A549 (cell line): ENCODE results near the gene ABCC2. TPM values are rescaled to one million over a fixed set of nuclear protein-coding genes. Genes with fewer than 3 reads are reported as not detected.

Experiments used
- ATAC-seq, 2 experiments: fragments of 200-7000 bp in 1 of 2; fragments of >200 bp in 1 of 2; cut with Nextera tagmentation in 1 of 2; cut with Tn5 transposase in 1 of 2; 3 replicates each; pipeline versions ENCODE4 v1.8.0 to v1.9.1; 2018 to 2020; ENCODE audit warnings: mild to moderate bottlenecking in 1 of 2, moderate library complexity in 1 of 2
- CTCF ChIA-PET: fragments of 300-600 bp; sonication (Branson Sonifier 250); formaldehyde crosslinking; extraction: SDS; loops from one replicate; lab custom pipeline; 2021; ENCODE audit warnings: antibody characterized with exemption, inconsistent platforms; lab: Yijun Ruan, JAX
- POLR2A ChIA-PET: fragments of 350-600 bp; formaldehyde crosslinking; extraction: SDS; loops from one replicate; lab custom pipeline; 2021; ENCODE audit warnings: antibody characterized with exemption, inconsistent platforms; lab: Yijun Ruan, JAX
- DNase-seq, 2 experiments: peaks; one replicate each; pipeline versions ENCODE4 v3.0.0 to v3.0.0-alpha.2; 2011 to 2016; ENCODE audit warnings: low read depth in 1 of 2, low spot score in 1 of 2
- FAIRE-seq: peaks from 2 replicates; lab custom pipeline; 2011; peaks lifted over from hg19 to GRCh38; lab: Jason Lieb, UNC
- H3K27ac ChIP-seq, 2 experiments: fragments of >200 bp; sonication (Bioruptor Twin); formaldehyde crosslinking; 3 replicates each; pipeline ENCODE4 v1.5.1; 2016 to 2017
- H3K4me1 ChIP-seq: fragments of >200 bp; sonication (Bioruptor Twin); formaldehyde crosslinking; 3 replicates; pipeline ENCODE4 v1.6.1; 2016
- H3K4me2 ChIP-seq: fragments of >200 bp; sonication (Bioruptor Twin); formaldehyde crosslinking; 3 replicates; pipeline ENCODE4 v1.6.1; 2016
- H3K4me3 ChIP-seq: fragments of >200 bp; sonication (Bioruptor Twin); formaldehyde crosslinking; 3 replicates; pipeline ENCODE4 v1.5.1; 2016
- H3K9me3 ChIP-seq: fragments of >200 bp; sonication (Bioruptor Twin); formaldehyde crosslinking; 3 replicates; pipeline ENCODE4 v1.6.1; 2016
- CBX8 ChIP-seq: fragments of 200-600 bp; sonication (generic); IDR thresholded peaks from 2 replicates; pipeline ENCODE4 v1.6.1; 2016
- EHF ChIP-seq: fragments of 250-450 bp; sonication (Bioruptor Pico); IDR thresholded peaks from 2 replicates; pipeline ENCODE4 v1.5.0; 2020; ENCODE audit warnings: mild to moderate bottlenecking
- ESRRA ChIP-seq: fragments of 150-350 bp; IDR thresholded peaks from 2 replicates; pipeline ENCODE4 v1.6.1; 2014; ENCODE audit warnings: mild to moderate bottlenecking, low read length, borderline replicate concordance
- FOSL2 ChIP-seq, 2 experiments: fragments of 450-650 bp in 1 of 2; fragments of >200 bp in 1 of 2; sonication (Bioruptor Twin) in 1 of 2; formaldehyde crosslinking; IDR thresholded peaks; 2 replicates each; pipeline versions ENCODE4 v1.5.0 to v1.6.1; 2016 to 2020; ENCODE audit warnings: mild to moderate bottlenecking in 1 of 2, moderate library complexity in 1 of 2
- HMGXB4 ChIP-seq: fragments of 250-450 bp; sonication (Bioruptor Pico); IDR thresholded peaks from 2 replicates; pipeline ENCODE4 v1.5.0; 2021; ENCODE audit warnings: mild to moderate bottlenecking, moderate library complexity, borderline replicate concordance
- HOXA7 ChIP-seq: fragments of 250-450 bp; sonication (Bioruptor Pico); IDR thresholded peaks from 2 replicates; pipeline ENCODE4 v1.5.0; 2020; ENCODE audit warnings: mild to moderate bottlenecking, moderate library complexity
- MYC ChIP-seq: IDR thresholded peaks from 2 replicates; pipeline ENCODE4 v1.6.1; 2012; ENCODE audit warnings: mild to moderate bottlenecking, inconsistent platforms, low read length, improper control_type of control experiment, borderline replicate concordance
- NR3C1 ChIP-seq: fragments of >200 bp; sonication (Bioruptor Twin); formaldehyde crosslinking; IDR thresholded peaks from 3 replicates; pipeline ENCODE4 v1.6.1; 2017
- POLR2A ChIP-seq: IDR thresholded peaks from 2 replicates; pipeline ENCODE4 v1.6.1; 2012; ENCODE audit warnings: mild to moderate bottlenecking, low read length
- POLR2AphosphoS2 ChIP-seq: conservative IDR thresholded peaks from 2 replicates; pipeline ENCODE4 v1.6.1; 2012; ENCODE audit warnings: low read length, improper control_type of control experiment, inconsistent platforms
- SMC3 ChIP-seq: fragments of >200 bp; sonication (Bioruptor Twin); formaldehyde crosslinking; IDR thresholded peaks from 3 replicates; pipeline ENCODE4 v1.6.1; 2018; ENCODE audit warnings: inconsistent platforms
- TFCP2L1 ChIP-seq: fragments of 250-450 bp; sonication (Bioruptor Pico); IDR thresholded peaks from 2 replicates; pipeline ENCODE4 v1.5.0; 2021; ENCODE audit warnings: mild to moderate bottlenecking
- WGBS: methylation state at CpG from one replicate; pipeline ENCODE4 v1.1.6; 2017; ENCODE audit errors: missing lambda C conversion rate; 5-methylcytosine and 5-hydroxymethylcytosine counted together
- polyA plus RNA-seq, 4 experiments: library from polyadenylated mRNA; depleted of rRNA in 3 of 4; stranded (reverse); fragments of >200 nt; fragmentation: RNase III in 1 of 4; extraction: RNeasy Plus Mini Kit Qiagen cat#74134 plus additional on column Dnase treatment in 1 of 4; gene quantifications; 2 replicates in 3 of 4; 3 replicates in 1 of 4; pipeline ENCODE4 v1.2.3, GENCODE V29; 2011 to 2017
- TF ChIP-seq, protein P1 (sequence below): fragments of 150-350 bp; IDR thresholded peaks from 2 replicates; pipeline ENCODE4 v1.6.1; 2014; ENCODE audit warnings: low read depth, mild to moderate bottlenecking, low read length
- TF ChIP-seq, protein P2 (sequence below): fragments of >200 bp; sonication (Bioruptor Twin); formaldehyde crosslinking; IDR thresholded peaks from 2 replicates; pipeline ENCODE4 v1.6.1; 2016
- TF ChIP-seq, protein P3 (sequence below): fragments of >200 bp; sonication (Bioruptor Twin); formaldehyde crosslinking; IDR thresholded peaks from 3 replicates; pipeline ENCODE4 v1.5.1; 2016
- TF ChIP-seq, protein P4 (sequence below): fragments of 250-450 bp; sonication (Bioruptor Pico); IDR thresholded peaks from 2 replicates; pipeline ENCODE4 v1.5.0; 2020; ENCODE audit warnings: low read depth, mild to moderate bottlenecking, moderate library complexity
- TF ChIP-seq, protein P5 (sequence below): fragments of >200 bp; sonication (Bioruptor Twin); formaldehyde crosslinking; IDR thresholded peaks from 3 replicates; pipeline ENCODE4 v1.6.1; 2016

Gene ABCC2
- polyA plus RNA-seq, 2 of the 4 experiments (the other 2 are of a cell fraction): 192 to 369 TPM

GRCh38 chr10:99814143-99814542 is 31.7 kb downstream of the ABCC2 start:
- ATAC-seq: no peak
- ChIA-PET CTCF (interaction anchor here (3.2 kb wide), 1 partner anchor 10 kb away, joined by 8 read pairs; no protein-coding TSS in a partner anchor), POLR2A (no interaction called here)
- TF ChIP-seq, protein P1, sequence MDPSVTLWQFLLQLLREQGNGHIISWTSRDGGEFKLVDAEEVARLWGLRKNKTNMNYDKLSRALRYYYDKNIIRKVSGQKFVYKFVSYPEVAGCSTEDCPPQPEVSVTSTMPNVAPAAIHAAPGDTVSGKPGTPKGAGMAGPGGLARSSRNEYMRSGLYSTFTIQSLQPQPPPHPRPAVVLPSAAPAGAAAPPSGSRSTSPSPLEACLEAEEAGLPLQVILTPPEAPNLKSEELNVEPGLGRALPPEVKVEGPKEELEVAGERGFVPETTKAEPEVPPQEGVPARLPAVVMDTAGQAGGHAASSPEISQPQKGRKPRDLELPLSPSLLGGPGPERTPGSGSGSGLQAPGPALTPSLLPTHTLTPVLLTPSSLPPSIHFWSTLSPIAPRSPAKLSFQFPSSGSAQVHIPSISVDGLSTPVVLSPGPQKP: no peak
- TF ChIP-seq ESRRA (no peak), POLR2AphosphoS2 (0 out of 2 replicates have a peak, but pooled peaks have one; percentile 63), TFCP2L1 (CRISPR knock-in tag) (no peak), POLR2A (no peak), EHF (CRISPR knock-in tag) (no peak), SMC3 (no peak)
- TF ChIP-seq, protein P2, sequence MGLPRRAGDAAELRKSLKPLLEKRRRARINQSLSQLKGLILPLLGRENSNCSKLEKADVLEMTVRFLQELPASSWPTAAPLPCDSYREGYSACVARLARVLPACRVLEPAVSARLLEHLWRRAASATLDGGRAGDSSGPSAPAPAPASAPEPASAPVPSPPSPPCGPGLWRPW: no peak
- Histone ChIP-seq H3K4me3 (no peak overlapping the region), H3K9me3 (no peaks in the 10 kb centered on the region), H3K27ac (no peak overlapping the region), H3K4me1 (peaks cover 6% of the 10 kb centered on the region; the same call in 1 of the 3 replicates), H3K4me2 (no peak overlapping the region)
- FAIRE-seq: no peak
- WGBS: 85% methylated on average over 8 of the region's 8 CpGs
- DNase-seq: no peak

DNA sequence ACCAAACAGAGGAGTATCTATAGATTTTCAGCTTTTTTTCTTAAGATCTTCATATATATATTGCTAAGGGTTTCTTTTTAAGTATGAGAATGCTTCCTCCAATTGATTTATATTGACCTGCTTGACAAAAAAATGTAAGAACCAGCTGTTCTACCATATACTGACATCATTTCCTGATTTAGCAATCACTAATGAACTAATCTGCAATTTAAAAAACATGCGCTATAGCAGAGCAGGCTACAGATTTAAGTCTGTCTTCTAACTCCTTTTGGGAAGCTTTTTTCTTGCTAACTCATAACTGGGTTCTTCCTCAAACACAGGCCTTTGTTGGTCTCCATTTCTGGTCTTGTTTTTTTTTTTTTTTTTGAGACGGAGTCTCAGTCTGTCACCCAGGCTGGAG is 33.2 kb downstream of the ABCC2 start:
- Histone ChIP-seq H3K27ac (no peak overlapping the region), H3K4me2 (no peak overlapping the region), H3K4me3 (no peak overlapping the region), H3K9me3 (no peaks in the 10 kb centered on the region), H3K4me1 (no peaks in the 10 kb centered on the region)
- DNase-seq (no peak), FAIRE-seq (no peak), ATAC-seq (no peak)
- ChIA-PET POLR2A (interaction anchor here (1.1 kb wide), 1 partner anchor 83 kb away, joined by 3 read pairs; no protein-coding TSS in a partner anchor), CTCF (interaction anchor here (1.6 kb wide), 1 partner anchor 8 kb away, joined by 4 read pairs; no protein-coding TSS in a partner anchor)
- WGBS: 94% methylated on average over 2 of the region's 2 CpGs
- no peak for TF ChIP-seq FOSL2 (IDR thresholded peaks at IDR 0.05)
- TF ChIP-seq FOSL2 (CRISPR knock-in tag; IDR thresholded peaks at IDR 0.05): no peak
- no peak for TF ChIP-seq CBX8
- TF ChIP-seq, protein P3, sequence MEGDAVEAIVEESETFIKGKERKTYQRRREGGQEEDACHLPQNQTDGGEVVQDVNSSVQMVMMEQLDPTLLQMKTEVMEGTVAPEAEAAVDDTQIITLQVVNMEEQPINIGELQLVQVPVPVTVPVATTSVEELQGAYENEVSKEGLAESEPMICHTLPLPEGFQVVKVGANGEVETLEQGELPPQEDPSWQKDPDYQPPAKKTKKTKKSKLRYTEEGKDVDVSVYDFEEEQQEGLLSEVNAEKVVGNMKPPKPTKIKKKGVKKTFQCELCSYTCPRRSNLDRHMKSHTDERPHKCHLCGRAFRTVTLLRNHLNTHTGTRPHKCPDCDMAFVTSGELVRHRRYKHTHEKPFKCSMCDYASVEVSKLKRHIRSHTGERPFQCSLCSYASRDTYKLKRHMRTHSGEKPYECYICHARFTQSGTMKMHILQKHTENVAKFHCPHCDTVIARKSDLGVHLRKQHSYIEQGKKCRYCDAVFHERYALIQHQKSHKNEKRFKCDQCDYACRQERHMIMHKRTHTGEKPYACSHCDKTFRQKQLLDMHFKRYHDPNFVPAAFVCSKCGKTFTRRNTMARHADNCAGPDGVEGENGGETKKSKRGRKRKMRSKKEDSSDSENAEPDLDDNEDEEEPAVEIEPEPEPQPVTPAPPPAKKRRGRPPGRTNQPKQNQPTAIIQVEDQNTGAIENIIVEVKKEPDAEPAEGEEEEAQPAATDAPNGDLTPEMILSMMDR: no peak
- TF ChIP-seq MYC: no peak
- TF ChIP-seq TFCP2L1 (CRISPR knock-in tag): no peak
- TF ChIP-seq HMGXB4 (CRISPR knock-in tag): no peak
- no peak for TF ChIP-seq HOXA7 (CRISPR knock-in tag)
- TF ChIP-seq, all 56 proteins: peak for 0

DNA sequence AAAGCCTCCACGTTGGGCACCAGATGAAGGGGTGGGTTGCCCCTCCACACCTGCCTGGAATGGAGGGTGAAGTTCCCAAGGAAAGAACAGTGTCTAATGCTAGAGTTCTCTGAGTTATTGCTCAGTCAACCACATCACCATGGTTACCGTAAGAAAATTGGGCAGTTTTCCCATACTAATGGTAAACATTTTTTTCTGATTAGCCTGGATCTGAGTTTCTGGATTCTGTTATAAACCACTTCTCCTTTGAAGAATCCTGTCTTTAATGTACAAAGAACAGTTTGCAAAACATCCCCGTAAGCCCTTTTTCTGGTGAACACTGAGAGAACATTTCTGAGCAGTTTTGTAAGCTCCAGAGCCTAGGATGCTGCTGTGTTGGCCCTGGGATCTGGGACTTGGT is 45.5 kb downstream of the ABCC2 start:
- TF ChIP-seq NR3C1 (no peak), ESRRA (no peak)
- TF ChIP-seq, protein P4, sequence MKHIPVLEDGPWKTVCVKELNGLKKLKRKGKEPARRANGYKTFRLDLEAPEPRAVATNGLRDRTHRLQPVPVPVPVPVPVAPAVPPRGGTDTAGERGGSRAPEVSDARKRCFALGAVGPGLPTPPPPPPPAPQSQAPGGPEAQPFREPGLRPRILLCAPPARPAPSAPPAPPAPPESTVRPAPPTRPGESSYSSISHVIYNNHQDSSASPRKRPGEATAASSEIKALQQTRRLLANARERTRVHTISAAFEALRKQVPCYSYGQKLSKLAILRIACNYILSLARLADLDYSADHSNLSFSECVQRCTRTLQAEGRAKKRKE (CRISPR knock-in tag): no peak
- TF ChIP-seq, protein P5, sequence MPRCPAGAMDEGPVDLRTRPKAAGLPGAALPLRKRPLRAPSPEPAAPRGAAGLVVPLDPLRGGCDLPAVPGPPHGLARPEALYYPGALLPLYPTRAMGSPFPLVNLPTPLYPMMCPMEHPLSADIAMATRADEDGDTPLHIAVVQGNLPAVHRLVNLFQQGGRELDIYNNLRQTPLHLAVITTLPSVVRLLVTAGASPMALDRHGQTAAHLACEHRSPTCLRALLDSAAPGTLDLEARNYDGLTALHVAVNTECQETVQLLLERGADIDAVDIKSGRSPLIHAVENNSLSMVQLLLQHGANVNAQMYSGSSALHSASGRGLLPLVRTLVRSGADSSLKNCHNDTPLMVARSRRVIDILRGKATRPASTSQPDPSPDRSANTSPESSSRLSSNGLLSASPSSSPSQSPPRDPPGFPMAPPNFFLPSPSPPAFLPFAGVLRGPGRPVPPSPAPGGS: no peak
- TF ChIP-seq, all 56 proteins: peak for 0
- H3K4me2 ChIP-seq: no peak overlapping the region
- no peak overlapping the region for H3K4me3 ChIP-seq
- DNase-seq: no peak
- FAIRE-seq: no peak
- H3K27ac ChIP-seq: no peak overlapping the region
- 98% methylated on average over 2 of the region's 3 CpGs for WGBS
- H3K4me1 ChIP-seq: peaks cover 30% of the 10 kb centered on the region
- ATAC-seq: no peak
- POLR2A ChIA-PET: no interaction called here
- H3K9me3 ChIP-seq: no peaks in the 10 kb centered on the region
- CTCF ChIA-PET: interaction anchor here (0.7 to 3.8 kb wide), 4 partner anchors 18 to 605 kb away, joined by 4 to 20 read pairs (median 4); partner anchors contain the start of genes COX15 and CUTC
